Mesendoderm (in vitro differentiated cells): ENCODE data around the gene UBE2QL1.

Experiments
- DNase-seq: peaks from one replicate; pipeline ENCODE4 v3.0.0; 2013
- H2AK5ac ChIP-seq: 2 replicates; pipeline ENCODE4 v1.6.1; 2013; ENCODE audit warnings: low read length, inconsistent platforms
- H2BK120ac ChIP-seq: 2 replicates; pipeline ENCODE4 v1.6.1; 2013; ENCODE audit warnings: low read depth, mild to moderate bottlenecking, low read length, moderate library complexity, mixed read lengths
- H2BK15ac ChIP-seq: replicated peaks from 2 replicates; pipeline ENCODE4 v1.6.1; 2013; ENCODE audit warnings: low read depth, mild to moderate bottlenecking, moderate library complexity
- H2BK5ac ChIP-seq: 2 replicates; pipeline ENCODE4 v1.6.1; 2013; ENCODE audit warnings: low read length, inconsistent platforms
- H3K18ac ChIP-seq: 2 replicates; pipeline ENCODE4 v1.6.1; 2013; ENCODE audit warnings: mild to moderate bottlenecking, low read length, mixed read lengths
- H3K23ac ChIP-seq: one replicate; pipeline ENCODE4 v1.6.1; 2013; ENCODE audit warnings: low read length
- H3K27ac ChIP-seq: 2 replicates; pipeline ENCODE4 v1.5.1; 2013; ENCODE audit warnings: low read depth, mild to moderate bottlenecking, inconsistent platforms, low read length, moderate library complexity
- H3K27me3 ChIP-seq: 2 replicates; pipeline ENCODE4 v1.6.1; 2013; ENCODE audit warnings: low read length, control low read depth, mild to moderate bottlenecking, inconsistent platforms; ENCODE audit not compliant: insufficient read depth, poor library complexity
- H3K36me3 ChIP-seq: 2 replicates; pipeline ENCODE4 v1.6.1; 2013; ENCODE audit warnings: low read length, inconsistent platforms; ENCODE audit not compliant: control insufficient read depth, insufficient read depth
- H3K4ac ChIP-seq: one replicate; pipeline ENCODE4 v1.6.1; 2013; ENCODE audit warnings: low read depth, mild to moderate bottlenecking, low read length, moderate library complexity
- H3K4me1 ChIP-seq: 2 replicates; pipeline ENCODE4 v1.6.1; 2013; ENCODE audit warnings: low read depth, low read length, inconsistent platforms; ENCODE audit not compliant: control insufficient read depth
- H3K4me2 ChIP-seq: 2 replicates; pipeline ENCODE4 v1.6.1; 2013; ENCODE audit warnings: low read length
- H3K4me3 ChIP-seq: 2 replicates; pipeline ENCODE4 v1.5.1; 2013; ENCODE audit warnings: mild to moderate bottlenecking, low read length
- H3K56ac ChIP-seq: one replicate; pipeline ENCODE4 v1.6.1; 2013; ENCODE audit warnings: low read length
- H3K79me1 ChIP-seq: 2 replicates; pipeline ENCODE4 v1.6.1; 2013; ENCODE audit warnings: low read length, inconsistent platforms
- H3K79me2 ChIP-seq: 2 replicates; pipeline ENCODE4 v1.6.1; 2013; ENCODE audit warnings: mild to moderate bottlenecking, low read length; ENCODE audit not compliant: control insufficient read depth, insufficient read depth
- H3K9ac ChIP-seq: 2 replicates; pipeline ENCODE4 v1.6.1; 2013; ENCODE audit warnings: low read length, inconsistent platforms
- H4K5ac ChIP-seq: one replicate; pipeline ENCODE4 v1.6.1; 2013; ENCODE audit warnings: low read length
- H4K8ac ChIP-seq: one replicate; pipeline ENCODE4 v1.6.1; 2013; ENCODE audit warnings: low read depth, mild to moderate bottlenecking, control low read depth, low read length, moderate library complexity
- WGBS: extraction: QIAGEN DNeasy Blood & Tissue Kit; methylation state at CpG from one replicate; pipeline ENCODE4 v1.1.7; 2013; ENCODE audit warnings: low lambda C conversion rate, missing lambda C conversion rate; ENCODE audit not compliant: insufficient coverage; ENCODE audit errors: extremely low coverage; 5-methylcytosine and 5-hydroxymethylcytosine counted together

The UBE2QL1 gene

DNA sequence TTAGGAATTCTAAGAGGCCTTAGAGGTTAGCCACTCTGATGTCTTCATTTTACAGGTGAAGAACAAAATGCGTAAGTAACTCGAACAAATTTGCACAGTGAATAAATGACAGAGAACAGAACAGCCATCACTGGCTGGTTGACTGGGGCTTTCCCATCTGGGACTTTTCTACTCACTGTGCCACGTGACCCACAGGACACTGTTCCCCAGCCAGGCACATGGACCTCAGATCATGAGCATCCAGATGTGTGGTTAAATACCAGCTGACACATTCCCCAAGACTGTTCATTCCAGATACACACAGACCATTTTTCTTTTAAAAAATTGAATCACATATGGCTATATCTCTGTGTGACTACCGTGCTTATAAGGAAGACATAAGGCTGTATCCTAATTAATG, 44.5 kb upstream of the UBE2QL1 start:
- Histone ChIP-seq H3K79me1 (no peaks in the 10 kb centered on the region), H2BK15ac (no peak overlapping the region), H3K4me1 (no peaks in the 10 kb centered on the region), H3K18ac (no peak overlapping the region), H2BK120ac (no peak overlapping the region), H3K27me3 (no peaks in the 10 kb centered on the region), H2BK5ac (no peak overlapping the region), H3K4ac (no peak overlapping the region), H3K79me2 (no peaks in the 10 kb centered on the region), H4K5ac (no peak overlapping the region), H3K36me3 (no peaks in the 10 kb centered on the region), H3K4me3 (no peak overlapping the region), H2AK5ac (no peak overlapping the region), H3K27ac (no peak overlapping the region), H3K56ac (no peak overlapping the region), H4K8ac (no peak overlapping the region), H3K4me2 (no peak overlapping the region), H3K23ac (no peak overlapping the region), H3K9ac (no peak overlapping the region)
- WGBS = no CpG with 5 or more reads among the region's 4 CpGs
- DNase-seq = no peak

DNA sequence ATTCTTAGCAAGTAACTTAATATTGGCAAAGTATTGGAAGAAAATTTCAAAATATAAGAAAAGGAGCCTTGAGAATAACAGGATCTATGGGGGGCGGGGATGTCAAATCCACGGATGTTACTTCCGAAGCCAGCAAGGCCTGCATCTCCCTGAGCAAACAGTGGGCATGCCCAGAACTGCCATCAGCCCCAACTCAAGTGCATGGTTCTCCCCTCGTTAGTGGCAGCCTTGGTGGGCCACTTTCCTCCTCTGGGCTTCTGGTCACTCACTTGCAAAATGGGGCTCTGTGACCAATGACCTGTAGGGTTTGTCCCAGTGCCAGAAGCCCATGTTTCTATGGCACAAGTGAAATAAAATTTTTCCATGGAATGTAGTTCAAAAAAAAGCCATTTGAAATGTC, 43.1 kb upstream of the UBE2QL1 start:
- DNase-seq = no peak
- no CpG with 5 or more reads among the region's 4 CpGs for WGBS
- no peak overlapping the region for H2AK5ac ChIP-seq
- H4K5ac ChIP-seq = no peak overlapping the region
- H3K79me2 ChIP-seq = no peaks in the 10 kb centered on the region
- no peak overlapping the region for H2BK15ac ChIP-seq
- H3K36me3 ChIP-seq = no peaks in the 10 kb centered on the region
- no peak overlapping the region for H2BK120ac ChIP-seq
- H3K4me1 ChIP-seq = no peaks in the 10 kb centered on the region
- no peak overlapping the region for H3K9ac ChIP-seq
- no peak overlapping the region for H3K4me2 ChIP-seq
- no peak overlapping the region for H2BK5ac ChIP-seq
- no peak overlapping the region for H3K4ac ChIP-seq
- H3K56ac ChIP-seq = no peak overlapping the region
- H3K79me1 ChIP-seq = no peaks in the 10 kb centered on the region
- H3K23ac ChIP-seq = no peak overlapping the region
- H3K18ac ChIP-seq = no peak overlapping the region
- no peak overlapping the region for H4K8ac ChIP-seq
- no peaks in the 10 kb centered on the region for H3K27me3 ChIP-seq
- no peak overlapping the region for H3K4me3 ChIP-seq
- no peak overlapping the region for H3K27ac ChIP-seq

DNA sequence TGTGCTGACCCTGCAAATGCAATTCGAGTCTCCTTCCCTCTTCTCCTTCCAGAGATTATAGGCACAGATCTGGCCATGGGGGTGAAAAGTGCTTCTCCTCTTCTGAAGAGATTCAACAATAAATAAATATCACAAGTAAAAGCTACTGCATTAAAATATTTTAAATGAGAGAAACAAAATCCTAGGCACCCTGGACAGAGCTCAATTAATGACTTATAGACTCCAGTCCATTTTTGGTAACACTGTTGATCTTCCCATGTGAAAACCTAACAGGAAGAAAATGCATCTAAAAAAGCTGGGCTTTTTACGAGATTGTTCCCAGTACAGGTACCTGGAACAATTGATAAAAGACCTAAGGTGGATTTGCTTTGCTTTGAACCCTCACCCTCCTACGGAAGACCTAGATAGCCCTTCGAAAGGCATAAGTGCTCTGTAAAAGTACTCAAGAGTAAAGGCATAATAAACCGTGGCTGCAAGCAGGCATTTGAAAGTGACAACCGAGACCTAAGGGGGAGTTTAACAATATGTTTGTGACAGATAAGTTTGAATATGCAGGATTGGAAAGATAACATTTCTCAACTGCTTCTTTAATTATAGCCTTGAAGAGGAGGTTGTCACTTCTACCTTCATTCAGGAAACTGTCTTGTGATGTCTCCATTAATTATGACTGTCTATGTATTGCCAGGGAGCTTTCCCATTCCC, 41.0 kb upstream of the UBE2QL1 start:
- Histone ChIP-seq H2BK5ac (no peak overlapping the region), H3K4ac (no peak overlapping the region), H2AK5ac (no peak overlapping the region), H2BK15ac (no peak overlapping the region), H3K23ac (no peak overlapping the region), H4K5ac (no peak overlapping the region), H4K8ac (no peak overlapping the region), H3K18ac (no peak overlapping the region), H3K9ac (no peak overlapping the region), H2BK120ac (no peak overlapping the region), H3K79me2 (no peaks in the 10 kb centered on the region), H3K36me3 (no peaks in the 10 kb centered on the region), H3K27me3 (no peaks in the 10 kb centered on the region), H3K79me1 (no peaks in the 10 kb centered on the region), H3K4me1 (no peaks in the 10 kb centered on the region), H3K4me2 (no peak overlapping the region), H3K27ac (no peak overlapping the region), H3K56ac (no peak overlapping the region), H3K4me3 (no peak overlapping the region)
- no peak for DNase-seq
- no CpG with 5 or more reads among the region's 6 CpGs for WGBS

DNA sequence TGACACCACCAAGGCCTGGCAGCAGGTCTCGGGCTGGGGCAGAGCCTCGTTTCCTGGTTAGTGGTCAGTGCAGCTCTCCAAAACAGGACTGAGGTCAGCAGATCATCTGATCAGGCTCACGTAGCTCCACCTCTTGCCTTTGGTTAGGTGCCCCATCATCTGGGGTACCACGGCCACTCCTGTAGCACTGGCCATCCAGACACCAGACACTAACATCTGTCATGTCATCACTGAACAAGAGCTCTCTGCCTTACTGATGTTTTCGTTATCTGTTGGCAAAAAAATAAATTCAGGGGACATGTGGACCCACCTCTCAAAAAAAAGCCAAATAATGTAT, 40.4 kb upstream of the UBE2QL1 start:
- no peak overlapping the region for H2AK5ac ChIP-seq
- no peak overlapping the region for H4K5ac ChIP-seq
- H3K4ac ChIP-seq = no peak overlapping the region
- no CpG with 5 or more reads among the region's 5 CpGs for WGBS
- no peaks in the 10 kb centered on the region for H3K27me3 ChIP-seq
- no peak overlapping the region for H3K4me3 ChIP-seq
- no peak overlapping the region for H3K23ac ChIP-seq
- H3K79me1 ChIP-seq = no peaks in the 10 kb centered on the region
- H2BK120ac ChIP-seq = no peak overlapping the region
- H3K56ac ChIP-seq = no peak overlapping the region
- H3K18ac ChIP-seq = no peak overlapping the region
- H3K4me1 ChIP-seq = no peaks in the 10 kb centered on the region
- no peaks in the 10 kb centered on the region for H3K79me2 ChIP-seq
- H3K9ac ChIP-seq = no peak overlapping the region
- no peak for DNase-seq
- H3K4me2 ChIP-seq = no peak overlapping the region
- no peak overlapping the region for H2BK15ac ChIP-seq
- H2BK5ac ChIP-seq = no peak overlapping the region
- no peaks in the 10 kb centered on the region for H3K36me3 ChIP-seq
- H4K8ac ChIP-seq = no peak overlapping the region
- H3K27ac ChIP-seq = no peak overlapping the region

DNA sequence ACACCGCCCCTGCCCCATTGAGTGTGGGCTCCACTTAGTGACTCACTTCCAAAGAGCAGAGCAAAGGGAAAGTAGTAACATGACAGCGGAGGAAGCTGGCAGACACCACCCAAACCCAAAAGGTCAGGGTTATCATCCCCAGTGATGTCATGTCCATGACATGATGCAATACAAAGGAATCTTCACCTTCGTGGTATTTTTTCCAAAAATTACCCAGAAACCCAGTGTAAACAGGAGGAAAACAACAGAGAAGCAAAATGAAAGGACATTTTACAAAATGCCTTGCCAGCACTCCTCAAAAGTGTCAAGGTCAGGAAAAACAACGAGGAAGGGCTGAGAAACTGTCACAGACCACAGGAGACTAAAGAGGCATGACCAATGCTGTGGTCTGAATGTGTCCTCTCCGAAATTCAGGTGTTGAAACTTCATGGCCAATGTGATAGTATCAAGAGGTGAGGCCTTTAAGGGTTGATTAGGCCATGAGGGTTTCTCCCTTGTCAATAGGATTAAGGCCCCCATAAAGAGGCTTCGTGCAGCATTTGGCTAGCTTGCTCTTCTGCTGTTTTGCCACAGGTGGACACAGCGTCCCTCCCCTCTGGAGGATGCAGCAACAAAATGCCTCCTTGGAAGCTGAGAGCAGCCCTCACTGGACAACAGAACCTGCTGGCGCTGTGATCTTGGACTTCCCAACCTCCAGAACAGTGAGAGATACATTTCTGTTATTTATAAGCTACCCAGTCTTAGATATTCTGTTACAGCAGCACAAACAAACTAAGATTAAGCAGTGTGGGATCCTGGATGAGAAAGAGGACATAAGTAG, 39.8 kb upstream of the UBE2QL1 start:
- H3K9ac ChIP-seq = no peak overlapping the region
- H3K23ac ChIP-seq = no peak overlapping the region
- no peak overlapping the region for H4K8ac ChIP-seq
- H3K36me3 ChIP-seq = no peaks in the 10 kb centered on the region
- no peak overlapping the region for H2BK15ac ChIP-seq
- no peak overlapping the region for H3K4ac ChIP-seq
- no peak overlapping the region for H3K4me3 ChIP-seq
- no peak overlapping the region for H2BK120ac ChIP-seq
- no peaks in the 10 kb centered on the region for H3K4me1 ChIP-seq
- DNase-seq = peak; percentile 3
- H2AK5ac ChIP-seq = no peak overlapping the region
- H3K56ac ChIP-seq = no peak overlapping the region
- no peak overlapping the region for H2BK5ac ChIP-seq
- H4K5ac ChIP-seq = no peak overlapping the region
- H3K4me2 ChIP-seq = no peak overlapping the region
- no peaks in the 10 kb centered on the region for H3K79me2 ChIP-seq
- no peak overlapping the region for H3K18ac ChIP-seq
- H3K27me3 ChIP-seq = no peaks in the 10 kb centered on the region
- H3K79me1 ChIP-seq = no peaks in the 10 kb centered on the region
- H3K27ac ChIP-seq = no peak overlapping the region
- WGBS = no CpG with 5 or more reads among the region's 8 CpGs
